NCI-H187 (cell line): ENCODE measurements around the gene ITGB2.

Experiments used
- DNase-seq, 2 experiments: peaks; one replicate each; lab custom pipeline; 2025; lab: John Stamatoyannopoulos, UW

Gene ITGB2

DNA sequence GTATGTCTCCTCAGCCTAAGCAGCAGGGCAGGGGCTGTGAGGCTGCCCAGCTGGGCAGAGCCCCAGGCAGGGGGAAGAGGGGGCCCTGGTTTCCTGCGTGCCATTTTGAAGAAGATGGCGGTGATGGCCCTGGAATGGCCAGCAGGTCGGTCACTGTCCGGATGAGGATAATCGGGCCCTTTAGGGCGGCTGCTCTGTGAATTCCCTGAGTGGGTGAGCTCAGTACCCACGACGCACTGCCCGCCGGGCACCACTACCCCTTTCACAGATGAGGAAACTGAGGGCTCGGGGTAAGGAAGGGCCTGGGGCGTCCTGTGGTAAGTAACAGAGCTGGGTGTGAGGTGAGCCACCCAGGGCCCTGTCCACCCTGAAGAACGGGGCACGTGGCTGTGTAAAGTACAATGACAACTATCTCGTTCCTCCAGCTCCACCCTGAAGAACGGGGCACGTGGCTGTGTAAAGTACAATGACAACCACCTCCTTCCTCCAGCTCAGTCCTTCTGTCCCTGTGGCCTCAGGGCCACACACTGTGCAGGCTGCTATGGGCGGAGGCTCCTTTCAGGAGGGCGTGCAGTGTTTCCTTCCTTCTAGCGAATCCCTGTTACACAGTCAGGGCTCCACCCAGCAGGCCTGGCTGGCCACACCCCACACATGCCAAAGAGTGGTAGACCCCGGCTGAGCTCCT lies 23.2 kb downstream of the ITGB2 start:
- no peak for DNase-seq

DNA sequence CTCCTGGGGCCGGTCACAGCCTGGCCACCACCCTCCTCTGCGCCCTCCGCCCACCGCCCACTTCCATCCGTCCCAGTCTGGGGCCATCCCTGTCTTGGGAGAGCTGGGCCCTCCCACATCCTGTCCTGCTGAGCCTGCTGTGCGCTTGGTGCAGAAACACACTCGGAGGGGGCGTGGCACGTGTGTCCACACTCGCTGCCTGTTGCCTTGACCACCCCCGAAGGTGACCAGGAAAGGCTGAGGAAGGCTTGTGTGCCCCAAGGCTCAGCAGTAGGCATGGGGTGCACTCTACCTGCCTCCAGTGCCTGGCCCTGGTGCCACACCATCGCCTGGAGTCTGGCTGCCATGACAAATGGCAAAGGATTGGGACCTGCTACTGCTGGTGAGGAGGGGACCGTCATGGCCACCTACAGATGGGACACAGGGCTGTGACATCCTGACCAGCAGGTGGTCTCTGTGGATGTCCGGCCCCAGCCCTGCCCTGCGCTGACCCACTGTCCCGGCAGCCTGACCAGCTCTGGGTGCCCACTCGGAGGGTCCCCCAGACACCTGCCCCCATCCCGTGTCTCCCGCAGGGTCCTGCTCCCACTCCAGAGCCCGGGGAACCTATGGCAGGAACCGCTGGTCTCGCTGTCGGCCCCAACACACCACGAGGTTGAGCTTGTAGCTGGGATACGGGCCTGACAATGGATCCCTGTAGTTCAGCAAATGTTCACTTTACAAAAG lies 24.0 kb downstream of the ITGB2 start:
- no peak for DNase-seq

DNA sequence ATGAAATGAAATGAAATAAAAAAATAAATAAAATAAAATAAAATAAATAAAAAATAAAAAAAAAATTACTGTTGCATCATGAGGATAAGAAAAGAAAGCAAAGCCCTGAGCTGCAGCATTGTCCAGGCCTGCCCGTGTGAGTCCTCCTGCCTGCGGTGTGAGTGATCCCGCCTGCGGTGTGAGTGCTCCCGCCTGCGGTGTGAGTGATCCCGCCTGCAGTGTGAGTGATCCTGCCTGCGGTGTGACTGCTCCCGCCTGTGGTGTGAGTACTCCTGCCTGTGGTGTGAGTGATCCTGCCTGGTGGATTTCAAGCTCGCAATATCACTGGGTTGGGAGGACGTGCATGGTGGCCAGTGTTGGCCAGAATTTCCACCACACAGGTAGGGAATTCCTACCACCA lies 24.8 kb downstream of the ITGB2 start:
- DNase-seq: no peak

DNA sequence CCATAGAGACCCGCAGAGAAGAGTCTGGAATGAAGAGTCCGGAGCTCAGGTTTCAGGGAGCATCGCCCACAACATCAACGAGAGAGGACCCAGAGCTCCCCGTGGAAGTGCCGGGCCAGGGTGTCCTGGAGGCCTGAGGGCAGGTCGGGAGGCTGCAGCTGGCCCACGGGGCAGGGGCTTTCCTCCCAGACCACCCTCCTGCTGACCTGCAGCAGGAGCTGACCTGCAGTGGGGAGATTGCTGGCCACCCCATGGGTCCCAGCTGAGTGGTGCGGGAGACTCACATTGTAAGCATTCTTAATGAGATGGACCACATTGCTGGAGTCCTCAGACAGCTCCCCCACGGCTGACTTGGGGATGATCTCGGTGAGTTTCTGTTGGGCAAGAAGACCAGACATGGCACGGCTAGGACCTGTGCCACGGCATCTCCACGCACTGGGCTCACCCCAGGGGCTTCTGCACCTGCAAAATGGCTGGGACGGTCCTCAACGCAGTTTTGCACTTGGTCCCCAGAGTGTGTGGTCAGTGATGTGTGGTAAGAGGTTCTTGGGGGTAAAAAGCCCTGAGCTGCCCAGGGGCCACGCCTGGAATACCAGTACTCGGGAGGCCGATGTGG lies 25.9 kb downstream of the ITGB2 start:
- DNase-seq: no peak

DNA sequence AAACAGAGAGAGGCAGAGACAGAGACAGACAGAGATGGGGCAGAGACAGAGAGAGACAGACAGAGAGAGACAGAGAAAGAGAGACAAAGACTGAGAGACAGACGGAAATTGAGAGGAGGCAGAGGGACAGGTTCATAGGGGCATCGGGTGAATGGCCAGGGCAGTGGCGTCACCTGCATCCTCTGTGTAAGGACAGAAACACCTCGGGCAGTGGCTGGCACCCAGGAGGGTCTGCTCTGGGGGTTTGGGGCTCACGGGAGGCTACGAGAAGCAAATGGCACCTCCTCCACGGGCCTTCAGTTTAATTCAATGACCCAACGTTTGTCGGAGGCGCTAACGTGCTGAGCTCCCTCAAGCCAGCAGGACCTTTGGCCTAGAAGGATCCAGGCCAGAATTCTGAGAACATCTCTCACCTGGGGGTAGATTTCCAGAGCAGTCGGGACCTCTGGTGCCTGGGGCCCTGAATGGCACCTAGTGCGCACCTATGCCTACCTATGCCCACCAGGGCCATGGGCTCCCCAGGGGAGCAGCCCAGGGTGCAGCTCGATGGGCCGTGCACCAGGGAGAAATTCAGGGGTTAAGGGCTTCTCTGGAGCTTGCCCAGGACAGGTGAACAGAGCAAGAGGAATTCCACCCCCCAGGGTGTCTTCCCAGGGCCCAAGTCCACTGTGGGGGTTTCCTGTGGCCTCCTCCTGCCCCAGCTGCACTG lies 26.6 kb downstream of the ITGB2 start:
- no peak for DNase-seq

DNA sequence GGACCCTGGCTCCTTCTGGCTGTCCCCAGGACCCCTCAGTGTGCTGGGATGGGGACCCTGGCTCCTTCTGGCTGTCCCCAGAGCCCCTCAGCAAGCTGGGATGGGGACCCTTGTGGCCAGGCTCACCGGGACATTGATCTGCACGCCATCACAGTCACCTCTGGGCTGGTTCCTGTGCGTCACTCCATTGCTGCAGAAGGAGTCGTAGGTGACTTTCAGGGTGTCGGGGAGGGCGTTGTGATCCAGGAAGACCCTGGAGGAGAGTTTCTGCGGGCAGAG lies 27.5 kb downstream of the ITGB2 start:
- DNase-seq: no peak

DNA sequence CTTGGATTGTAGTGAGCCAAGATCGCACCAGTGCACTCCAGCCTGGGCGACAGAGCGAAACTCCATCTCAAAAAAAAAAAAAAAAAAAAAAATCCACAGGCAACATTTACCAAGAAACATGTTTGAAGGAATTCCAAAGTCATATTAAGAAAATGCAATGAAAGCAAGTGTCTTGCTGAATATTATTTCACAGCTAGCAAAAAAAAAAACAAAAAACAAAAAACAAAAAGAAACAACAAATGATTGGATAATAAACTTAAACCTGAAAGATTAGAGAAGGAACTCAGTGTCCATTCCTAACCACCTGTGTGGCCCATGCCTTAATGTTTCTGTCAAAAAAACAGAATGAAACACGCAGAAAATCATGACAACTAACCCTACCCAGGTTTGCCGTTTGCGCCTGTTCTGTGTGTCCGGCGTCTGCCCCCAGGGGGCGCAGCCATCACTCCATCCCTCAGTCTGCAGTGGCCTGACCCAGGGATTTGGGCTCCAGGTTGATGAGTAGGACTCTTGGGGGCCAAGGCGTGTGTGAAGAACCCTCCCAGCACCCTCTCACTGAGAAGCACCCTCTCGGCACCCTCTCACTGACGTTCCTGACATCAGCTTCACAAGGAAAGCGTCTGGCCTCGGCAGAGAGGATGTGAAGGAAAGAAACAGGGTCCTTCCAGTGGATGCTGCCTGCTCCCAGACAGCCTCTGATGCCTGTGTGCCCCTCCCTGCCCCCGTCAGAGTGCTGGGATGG lies 28.0 kb downstream of the ITGB2 start:
- DNase-seq: peak in 1 of 2 experiments; percentile 15

DNA sequence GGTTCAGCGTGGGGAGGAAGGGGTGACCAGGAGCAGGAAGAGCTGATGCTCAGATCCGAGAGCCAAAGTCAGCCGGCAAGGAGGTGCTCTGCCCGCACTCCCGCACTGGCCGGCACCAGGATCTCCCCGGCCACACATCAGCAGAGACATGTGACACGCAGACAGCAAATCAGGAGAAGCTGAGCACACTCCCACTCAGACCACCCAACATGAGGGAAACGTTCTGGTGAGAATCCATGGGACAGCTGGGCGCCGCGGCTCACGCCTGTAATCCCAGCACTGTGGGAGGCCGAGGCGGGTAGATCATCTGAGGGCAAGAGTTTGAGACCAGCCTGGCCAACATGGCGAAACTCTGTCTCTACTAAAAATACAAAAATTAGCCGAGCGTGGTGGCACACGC lies 28.6 kb downstream of the ITGB2 start:
- no peak for DNase-seq

DNA sequence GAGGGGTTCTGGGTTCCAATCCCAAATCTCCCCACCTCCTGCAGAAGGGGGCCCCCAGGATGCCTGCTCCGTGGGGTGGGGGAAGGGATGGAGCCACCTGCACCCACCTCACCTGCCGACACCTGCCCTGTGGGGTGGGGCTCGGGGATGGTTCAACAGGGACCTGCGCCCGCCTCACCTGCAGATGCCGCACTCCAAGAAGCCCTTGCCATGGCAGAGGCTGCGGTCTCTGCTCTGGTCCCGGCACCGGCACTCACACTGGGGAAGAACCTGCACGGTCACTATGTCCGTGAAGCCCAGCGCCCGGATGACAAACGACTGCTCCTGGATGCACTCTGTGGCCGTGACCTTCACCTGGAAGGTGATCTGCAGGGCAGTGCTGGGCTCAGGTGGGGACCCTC lies 29.1 kb downstream of the ITGB2 start:
- DNase-seq: no peak

DNA sequence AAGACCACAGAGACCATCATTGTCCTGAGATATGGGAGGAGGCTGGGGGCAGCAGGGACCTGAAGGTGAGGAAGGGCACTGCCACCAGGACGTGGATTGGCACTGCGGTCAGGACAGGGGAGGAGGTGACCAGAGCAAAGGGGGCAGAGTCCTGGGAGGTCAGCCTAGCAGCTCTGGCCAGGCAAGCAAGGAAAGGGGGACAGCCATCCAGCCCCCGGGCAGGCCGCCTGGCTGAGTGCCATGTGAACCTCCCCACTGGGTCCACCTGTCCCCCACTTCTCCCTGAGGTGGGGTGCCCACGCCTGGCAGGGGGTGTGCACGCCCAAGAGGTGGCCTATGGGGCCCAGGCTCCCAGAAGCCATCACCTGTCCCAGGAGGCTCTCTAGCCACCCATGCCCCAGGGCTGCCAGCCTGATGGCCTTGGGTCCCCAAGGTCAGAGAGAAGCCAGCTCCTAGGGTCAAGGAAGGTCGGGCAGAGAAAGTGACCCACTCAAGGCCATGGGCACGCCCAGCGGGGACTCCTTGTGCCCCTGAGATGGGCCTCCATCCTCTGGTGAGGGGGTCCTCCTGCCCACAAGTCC lies 29.6 kb downstream of the ITGB2 start:
- no peak for DNase-seq

DNA sequence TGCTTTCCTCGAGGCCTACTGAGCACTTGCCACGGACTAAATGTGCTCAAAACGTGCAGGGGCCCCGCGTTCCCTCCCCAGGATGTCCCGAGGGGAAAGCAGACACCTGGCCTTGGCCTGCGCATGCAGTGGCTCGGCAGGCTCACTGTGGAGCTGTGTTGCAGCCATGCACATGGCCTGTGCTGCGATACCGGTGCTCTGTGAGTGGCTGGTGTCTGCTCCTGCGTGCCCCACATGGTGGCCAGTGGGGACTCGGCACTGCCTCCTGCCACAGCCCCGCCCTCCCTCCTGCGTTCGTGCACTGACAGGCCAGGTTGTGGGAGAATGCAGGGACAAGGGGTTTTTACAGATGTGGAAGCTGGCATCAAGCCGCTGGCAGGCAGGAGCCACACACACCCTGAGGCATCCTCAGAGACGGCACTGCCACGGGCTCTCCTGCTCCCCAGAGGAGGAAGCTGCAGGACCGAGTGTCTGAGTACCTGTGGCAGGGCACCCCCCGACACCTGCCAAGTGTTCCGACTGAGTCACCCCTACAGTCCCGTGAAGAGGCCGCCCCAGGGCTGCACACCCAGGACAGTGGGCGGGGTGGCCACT lies 30.3 kb downstream of the ITGB2 start:
- DNase-seq: no peak

DNA sequence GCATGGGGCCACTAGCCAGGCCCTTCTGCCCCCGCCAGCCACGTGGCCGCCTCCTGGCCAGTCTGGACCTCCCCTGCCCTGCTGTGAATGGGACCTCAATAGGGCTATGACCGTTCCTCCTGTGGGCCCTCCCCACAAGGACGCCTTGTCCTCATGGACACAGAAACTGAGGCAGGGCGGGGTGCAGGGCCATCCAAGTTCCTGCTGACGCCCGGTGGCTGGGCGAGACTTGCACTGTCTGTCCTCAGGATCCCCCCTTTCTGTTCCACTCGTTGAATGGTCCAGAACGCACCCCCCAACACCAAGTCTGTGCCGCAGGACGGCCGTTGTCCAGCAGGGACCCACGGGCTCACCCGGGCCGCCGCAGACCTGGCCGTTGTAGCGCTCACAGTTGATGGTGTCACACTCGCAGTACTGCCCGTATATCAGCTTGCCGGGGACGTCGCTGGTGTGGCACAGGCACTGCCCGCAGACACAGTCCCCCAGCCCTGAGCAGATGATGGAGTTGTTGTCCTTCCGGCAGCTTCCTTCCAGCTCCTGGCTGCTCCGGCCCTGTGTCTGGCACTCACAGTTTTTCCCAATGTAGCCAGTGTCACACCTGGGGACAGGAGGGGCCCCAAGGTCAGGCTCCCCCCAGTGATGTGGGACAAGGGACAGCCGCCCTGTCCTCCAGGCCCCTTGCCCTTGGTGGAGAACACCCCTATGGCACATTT lies 30.9 kb downstream of the ITGB2 start:
- DNase-seq: no peak

DNA sequence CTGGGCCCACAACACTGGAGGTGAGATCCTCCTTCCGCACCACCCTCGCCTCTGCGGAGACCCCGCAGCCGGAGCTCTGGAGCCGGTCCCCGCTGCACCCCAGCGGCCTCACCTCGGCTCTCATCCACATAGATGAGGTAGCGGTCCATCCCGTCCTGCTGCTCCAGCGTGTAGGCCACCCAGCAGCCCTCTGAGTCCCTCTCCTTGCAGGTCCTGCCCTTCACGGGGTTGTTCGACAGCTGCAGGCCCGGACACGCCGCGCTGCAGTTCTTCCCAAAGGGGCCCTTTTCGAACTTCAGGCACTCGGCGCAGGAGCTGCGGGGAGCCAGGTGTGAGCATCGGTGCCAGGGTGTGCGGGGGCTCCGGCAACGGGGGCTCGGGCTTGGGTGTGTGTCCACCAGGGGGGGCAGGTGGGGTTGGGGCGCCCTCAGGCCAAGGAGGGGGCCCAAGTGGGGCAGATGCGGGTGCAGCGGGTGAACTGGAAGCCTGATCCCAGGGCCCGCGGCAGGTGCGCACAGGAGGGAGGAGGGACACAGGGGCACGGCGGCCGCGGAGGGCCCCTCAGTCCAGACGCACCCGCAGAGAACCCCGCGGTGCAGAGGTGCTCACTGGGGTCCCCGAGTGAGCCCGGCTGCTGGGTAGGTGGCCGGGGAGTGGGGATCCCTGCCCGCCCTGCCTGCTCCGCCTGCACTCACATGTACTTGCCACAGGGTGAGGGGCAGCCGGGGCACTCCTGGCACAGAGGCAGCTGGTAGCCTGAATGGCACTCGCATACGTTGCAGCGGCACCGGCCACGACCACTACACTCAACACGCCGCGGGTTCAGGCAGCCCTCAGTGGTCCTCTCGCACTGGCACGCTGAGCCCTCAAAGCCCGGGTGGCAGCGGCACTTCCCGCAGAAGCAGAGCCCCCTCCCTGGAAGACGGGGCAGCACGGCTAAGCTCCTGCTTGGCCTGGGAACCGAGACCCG lies 31.8 kb downstream of the ITGB2 start:
- no peak for DNase-seq

DNA sequence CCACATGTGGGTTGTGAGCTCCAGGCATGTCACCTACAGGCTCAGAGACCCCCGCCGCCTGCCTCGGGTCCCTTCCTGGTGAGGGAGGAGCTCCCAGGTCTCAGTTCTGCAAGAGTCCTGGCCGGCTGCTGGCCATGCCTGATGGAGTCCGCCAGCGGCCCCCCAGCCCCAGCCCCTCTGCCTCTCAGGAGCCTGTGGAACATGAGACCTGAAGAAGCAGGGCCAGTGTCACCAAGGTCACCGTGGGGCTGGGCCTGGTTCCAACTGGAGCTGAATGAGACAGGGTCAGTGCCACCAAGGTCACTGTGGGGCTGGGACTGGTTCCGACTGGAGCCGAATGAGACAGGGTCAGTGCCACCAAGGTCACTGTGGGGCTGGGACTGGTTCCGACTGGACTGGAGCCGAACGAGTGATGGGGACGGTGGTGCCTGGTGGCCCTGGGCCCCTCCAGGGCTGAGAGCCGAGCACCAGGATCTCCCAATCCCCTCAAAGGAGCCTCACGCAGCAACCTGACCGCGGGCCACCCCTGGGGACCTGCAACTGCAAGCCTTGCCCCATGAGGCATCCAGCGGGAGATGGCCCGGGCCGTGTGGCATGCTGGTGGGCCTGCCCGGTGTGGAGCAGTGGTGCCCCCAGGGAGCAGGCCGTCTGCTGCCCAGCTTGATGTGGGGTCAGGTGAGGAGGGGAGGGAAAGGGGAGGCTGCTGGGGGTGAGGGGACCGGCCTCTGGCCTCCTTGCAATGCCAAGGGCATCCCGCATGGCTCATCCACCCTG lies 32.7 kb downstream of the ITGB2 start:
- no peak for DNase-seq

DNA sequence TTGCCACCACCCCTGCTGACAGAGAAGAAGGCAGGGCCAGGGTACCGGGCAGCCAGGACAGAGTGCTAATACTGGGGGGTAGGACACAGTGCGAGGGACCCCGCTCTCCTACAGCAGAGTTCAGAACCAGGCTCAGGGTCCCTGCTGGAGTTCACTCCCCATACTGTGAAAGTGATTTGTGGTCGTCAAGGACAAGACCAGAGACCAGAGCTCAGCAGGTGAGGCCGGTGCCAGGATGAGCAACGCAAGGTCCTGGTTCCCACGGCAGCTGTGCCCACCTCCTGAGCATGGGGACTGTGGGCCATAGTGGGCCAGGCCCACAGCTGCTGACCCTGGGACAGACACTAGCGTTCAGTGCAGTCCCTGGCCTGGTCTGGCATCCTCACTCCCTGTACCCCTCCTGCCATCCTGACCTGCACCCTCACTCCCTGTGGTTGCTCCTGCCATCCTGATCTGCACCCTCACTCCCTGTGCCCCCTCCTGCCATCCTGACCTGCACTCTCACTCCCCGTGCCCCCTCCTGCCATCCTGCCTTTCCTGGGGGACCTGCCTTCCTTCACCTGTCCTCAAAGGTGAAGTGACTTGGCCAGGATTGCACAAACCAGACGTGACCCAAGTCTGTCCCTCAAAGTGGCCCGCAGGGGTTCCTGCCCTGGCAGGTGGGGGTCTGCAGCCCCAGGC lies 33.4 kb downstream of the ITGB2 start:
- no peak for DNase-seq

DNA sequence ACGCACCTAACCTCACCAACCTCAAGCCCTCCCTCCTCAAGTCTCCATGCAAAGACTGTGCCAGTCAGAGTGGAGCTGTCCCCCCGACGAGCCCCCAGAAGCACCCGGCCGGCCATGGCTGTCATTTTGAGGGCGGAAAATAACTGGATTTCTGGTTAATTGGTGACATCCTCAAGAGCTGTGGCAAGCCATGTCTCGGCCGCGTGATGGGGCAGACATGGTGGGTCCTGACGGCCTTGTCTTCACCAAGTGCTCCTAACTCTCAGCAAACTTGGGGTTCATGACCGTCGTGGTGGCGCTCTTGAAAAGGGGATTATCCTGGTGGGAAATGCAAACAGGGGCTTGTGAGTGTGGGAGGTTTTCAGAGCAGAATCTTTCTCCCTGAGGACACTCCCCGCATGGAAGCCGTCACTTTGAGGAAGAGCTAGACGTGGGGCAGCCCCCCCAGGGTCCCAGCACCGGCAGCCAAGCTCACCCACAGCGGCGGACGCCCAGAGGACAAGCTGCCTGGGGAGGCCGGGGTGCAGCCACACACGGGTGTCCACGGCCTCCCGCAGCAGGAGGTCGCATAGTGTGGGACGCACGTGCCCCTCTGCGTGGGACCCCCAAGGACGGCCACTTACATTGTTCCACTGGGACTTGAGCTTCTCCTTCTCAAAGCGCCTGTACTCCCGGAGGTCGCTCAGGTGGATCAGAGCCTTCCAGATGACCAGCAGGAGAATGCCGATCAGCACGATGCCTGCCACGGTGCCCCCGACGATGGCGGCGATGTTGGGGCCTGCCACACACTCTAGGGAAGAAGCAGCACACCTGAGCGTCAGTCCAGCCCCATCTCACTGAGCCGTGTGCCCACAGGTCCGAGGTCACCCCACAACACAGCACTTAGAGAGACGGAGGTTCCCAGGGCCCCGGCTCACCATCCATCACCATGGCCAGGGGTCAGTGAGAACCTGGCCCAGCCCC lies 34.3 kb downstream of the ITGB2 start:
- DNase-seq: no peak

DNA sequence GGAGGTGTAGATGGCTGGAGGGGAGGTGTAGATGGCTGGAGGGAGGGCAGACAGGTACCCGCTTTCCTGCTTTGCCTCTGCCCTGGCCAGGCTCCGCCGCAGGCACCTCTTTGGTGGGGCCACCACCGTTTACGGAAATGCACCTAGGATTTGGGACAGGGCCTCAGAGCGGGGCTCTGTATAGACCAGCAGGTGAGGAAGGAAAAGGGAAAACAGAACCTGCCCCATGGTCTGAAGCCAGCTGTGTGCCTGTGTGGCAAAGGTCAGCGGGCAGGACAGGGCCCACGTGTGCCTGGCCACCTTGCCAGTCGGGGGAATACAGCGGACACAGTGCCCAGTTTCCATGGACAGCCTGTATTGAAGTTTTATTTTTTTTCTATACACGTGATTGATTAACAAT lies 35.1 kb downstream of the ITGB2 start:
- DNase-seq: no peak
